B cell (primary cell): ENCODE data around the gene RIPOR1. TPM values are rescaled to one million over a fixed set of nuclear protein-coding genes. Genes with fewer than 3 reads are reported as not detected.
A peak's percentile ranks its signal among the peaks of the same experiment; 100 is the strongest.

Experiments
- ATAC-seq: fragments of 200-7000 bp; cut with Tn5 transposase; one replicate; pipeline ENCODE4 v1.10.0; 2021; ENCODE audit warnings: low read depth, mild to moderate bottlenecking, moderate number of reproducible peaks, moderate library complexity
- CTCF ChIA-PET: fragments of 350-600 bp; sonication (Branson Sonifier 250); formaldehyde crosslinking; loops from one replicate; lab custom pipeline; 2021; ENCODE audit warnings: antibody characterized with exemption, inconsistent platforms; lab: Charles Lee
- POLR2A ChIA-PET: fragments of 350-600 bp; sonication (Branson Sonifier 250); formaldehyde crosslinking; loops from one replicate; lab custom pipeline; 2021; ENCODE audit warnings: antibody characterized with exemption; lab: Charles Lee
- DNase-seq: peaks from one replicate; pipeline ENCODE4 v3.0.0; 2013
- H2AFZ ChIP-seq: 2 replicates; pipeline ENCODE4 v1.6.1; 2012; ENCODE audit warnings: mild to moderate bottlenecking, low read depth, low read length; ENCODE audit not compliant: insufficient read depth, poor library complexity, severe bottlenecking
- H3K27ac ChIP-seq, 2 donors: 1 replicate in 1 of 2; 2 replicates in 1 of 2; pipeline ENCODE4 v1.5.1; 2012 to 2013; ENCODE audit warnings: low read length in 2 of 2, mild to moderate bottlenecking in 2 of 2, moderate library complexity in 1 of 2
- H3K27me3 ChIP-seq, 4 experiments: fragments of 200-600 bp in 1 of 4; sonication (generic) in 1 of 4; replicated peaks in 1 of 4; 1 replicate in 2 of 4; 2 replicates in 2 of 4; pipeline versions ENCODE4 v1.6.1 to v1.7.0; 2013 to 2016; ENCODE audit warnings: low read length in 3 of 4, mild to moderate bottlenecking in 2 of 4, mixed read lengths in 1 of 4, moderate library complexity in 1 of 4; ENCODE audit not compliant: insufficient read depth in 4 of 4, control insufficient read depth in 3 of 4; ENCODE audit errors: control extremely low read depth in 1 of 4
- H3K36me3 ChIP-seq, 2 experiments: replicated peaks in 1 of 2; 1 replicate in 1 of 2; 2 replicates in 1 of 2; pipeline versions ENCODE4 v1.6.1 to v1.7.1; 2013; ENCODE audit warnings: low read length in 1 of 2; ENCODE audit not compliant: insufficient read depth in 2 of 2, control insufficient read depth in 1 of 2; ENCODE audit errors: control extremely low read depth in 1 of 2, extremely low read depth in 1 of 2
- H3K4me1 ChIP-seq, 2 donors: fragments of 200-600 bp in 1 of 2; sonication (generic) in 1 of 2; 1 replicate in 1 of 2; 2 replicates in 1 of 2; pipeline versions ENCODE4 v1.5.1 to v1.6.1; 2013 to 2017; ENCODE audit warnings: low read length in 2 of 2; ENCODE audit not compliant: control insufficient read depth in 2 of 2, insufficient read depth in 2 of 2
- H3K4me2 ChIP-seq: replicated peaks from 2 replicates; pipeline ENCODE3; 2012; ENCODE audit warnings: mild to moderate bottlenecking, low read depth, low read length; ENCODE audit not compliant: poor library complexity, severe bottlenecking
- H3K4me3 ChIP-seq, 5 experiments: fragments of 200-600 bp in 1 of 5; sonication (generic) in 1 of 5; 1 replicate in 3 of 5; 2 replicates in 2 of 5; pipeline versions ENCODE4 v1.5.1 to v1.7.0; 2011 to 2016; ENCODE audit warnings: low read length in 4 of 5, mild to moderate bottlenecking in 4 of 5, low read depth in 2 of 5, control low read depth in 1 of 5, moderate library complexity in 1 of 5; ENCODE audit not compliant: insufficient read depth in 1 of 5; ENCODE audit errors: control extremely low read depth in 1 of 5, extremely low read depth in 1 of 5
- H3K79me2 ChIP-seq: fragments of 200-600 bp; sonication (generic); one replicate; pipeline ENCODE4 v1.6.0; 2016; ENCODE audit warnings: low read length; ENCODE audit not compliant: control insufficient read depth, insufficient read depth
- H3K9ac ChIP-seq: fragments of 200-600 bp; sonication (generic); 2 replicates; pipeline ENCODE4 v1.6.1; 2017; ENCODE audit warnings: mild to moderate bottlenecking, low read length, moderate library complexity
- H3K9me3 ChIP-seq, 3 donors: one replicate each; pipeline versions ENCODE4 v1.6.1 to v1.7.1; 2013; ENCODE audit warnings: low read length in 2 of 3; ENCODE audit not compliant: control insufficient read depth in 2 of 3, insufficient read depth in 1 of 3; ENCODE audit errors: control extremely low read depth in 1 of 3
- H4K20me1 ChIP-seq: 2 replicates; pipeline ENCODE4 v1.6.0; 2012; ENCODE audit warnings: mild to moderate bottlenecking, low read length; ENCODE audit not compliant: insufficient read depth, control insufficient read depth, poor library complexity, severe bottlenecking
- H3K27ac Mint-ChIP-seq: one replicate; pipeline ENCODE4 v1.8.0; 2021; ENCODE audit warnings: mixed read lengths
- H3K27me3 Mint-ChIP-seq: one replicate; pipeline ENCODE4 v1.8.0; 2021; ENCODE audit warnings: mixed read lengths
- H3K4me1 Mint-ChIP-seq: one replicate; pipeline ENCODE4 v1.8.0; 2021; ENCODE audit warnings: mixed read lengths
- H3K4me3 Mint-ChIP-seq: one replicate; pipeline ENCODE4 v1.8.0; 2021; ENCODE audit warnings: mixed read lengths
- H3K9me3 Mint-ChIP-seq: one replicate; pipeline ENCODE4 v1.8.0; 2022; ENCODE audit warnings: mixed read lengths; ENCODE audit not compliant: insufficient read depth
- CTCF ChIP-seq: fragments of 200-600 bp; IDR thresholded peaks from one replicate; pipeline ENCODE4 v1.8.0; 2022; ENCODE audit warnings: antibody characterized with exemption, mild to moderate bottlenecking
- EZH2 ChIP-seq: IDR thresholded peaks from 2 replicates; pipeline ENCODE4 v1.6.1; 2012; ENCODE audit warnings: borderline replicate concordance, low read depth, mild to moderate bottlenecking, moderate library complexity, low read length; ENCODE audit not compliant: insufficient read depth, poor library complexity, severe bottlenecking
- WGBS: methylation state at CpG from one replicate; pipeline ENCODE4 v1.1.5; 2013; ENCODE audit warnings: missing lambda C conversion rate; ENCODE audit not compliant: insufficient coverage; 5-methylcytosine and 5-hydroxymethylcytosine counted together
- intact Hi-C: fragments of 100-400 bp; cut with micrococcal nuclease; formaldehyde crosslinking; loops from one replicate; pipeline ENCODE4 v1.10.0; 2022
- polyA plus RNA-seq: library from polyadenylated mRNA; depleted of rRNA; stranded (reverse); fragments of >200 nt; gene quantifications from 2 replicates; pipeline ENCODE4 v1.2.3, GENCODE V29; 2012
- total RNA-seq, 2 donors: library from RNA; stranded (reverse); fragments of 120-200 nt in 1 of 2; gene quantifications; 1 replicate in 1 of 2; 2 replicates in 1 of 2; pipeline versions ENCODE4 v1.2.3 to v1.2.4, GENCODE V29; 2013 to 2022

RIPOR1 gene
- total and polyA plus RNA-seq, 2 donors (not counting 1 experiment from before 2014, with no cell fraction given): 124 to 363 TPM

- Histone ChIP-seq H4K20me1 (peaks cover 24% of the 10 kb centered on the region), H3K27ac (peak overlapping the region; percentile 91 to 95), H2AFZ (no peak overlapping the region), H3K9ac (peak overlapping the region; percentile 34), H3K9me3 (peaks cover 0 to 3% (median 0%) of the 10 kb centered on the region in 3 donors), H3K4me3 (peak overlapping the region in 3 of 5 experiments; percentile 7 to 41 (median 41)), H3K27me3 (no peaks in the 10 kb centered on the region), H3K79me2 (peaks cover 27% of the 10 kb centered on the region), H3K4me1 (peaks cover 83 to 94% of the 10 kb centered on the region in 2 donors), H3K4me2 (peak overlapping the region; percentile 79), H3K36me3 (peaks cover under 1 to 43% of the 10 kb centered on the region in 2 experiments)
- intact Hi-C loops: loop anchor here (10.0 kb wide), 1 partner anchor 536 kb away; the partner anchor contains the start of gene NFATC3
- TF ChIP-seq CTCF (no peak), EZH2 (no peak)
- peak; percentile 83 for DNase-seq
- ChIA-PET CTCF (interaction anchor here (0.6 to 13.5 kb wide), 23 partner anchors 7 to 258 kb away, joined by 3 to 407 read pairs (median 10); partner anchors contain the start of genes ATP6V0D1, C16orf86, CARMIL2 and CTCF), POLR2A (interaction anchor here (0.6 to 7.3 kb wide), 12 partner anchors 7 to 736 kb away, joined by 7 to 166 read pairs (median 11); partner anchors contain the start of genes ACD, ATP6V0D1, CARMIL2 and CTCF)
- WGBS: 45% methylated on average over 3 of the region's 4 CpGs
- H3K27me3 Mint-ChIP-seq: no peaks in the 10 kb centered on the region
- no peaks in the 10 kb centered on the region for H3K9me3 Mint-ChIP-seq
- peak; percentile 60 for ATAC-seq
- H3K4me3 Mint-ChIP-seq: peak overlapping the region; percentile 85
- peaks cover 85% of the 10 kb centered on the region for H3K4me1 Mint-ChIP-seq
- peak overlapping the region; percentile 98 for H3K27ac Mint-ChIP-seq
Observed at GRCh38 chr16:67548265-67549126, 19.9 kb downstream of the RIPOR1 start.
